RWPE2 (cell line): ENCODE results near the gene RFLNA.
"Not testable (repeated sequence)": the region's sequence is repeated elsewhere in the genome, so short reads cannot be mapped to it uniquely, and the experiment has no call there.

ENCODE experiments used
- ATAC-seq: fragments of 200-7000 bp; cut with Tn5 transposase; 3 replicates; pipeline ENCODE4 v1.9.1; 2021; ENCODE audit warnings: low read depth
- DNase-seq: peaks from one replicate; pipeline ENCODE4 v3.0.0-alpha.2; 2020; ENCODE audit warnings: low spot score
- H3K27ac ChIP-seq: fragments of 450-650 bp; 2 replicates; pipeline ENCODE4 v1.5.1; 2017; ENCODE audit warnings: mild to moderate bottlenecking; ENCODE audit not compliant: poor library complexity, severe bottlenecking
- H3K27me3 ChIP-seq: fragments of 250-450 bp; sonication (Bioruptor Pico); 2 replicates; pipeline ENCODE4 v1.5.1; 2021; ENCODE audit warnings: mild to moderate bottlenecking, moderate library complexity; ENCODE audit not compliant: insufficient read depth, poor library complexity, severe bottlenecking
- H3K36me3 ChIP-seq: fragments of 250-450 bp; sonication (Bioruptor Pico); 2 replicates; pipeline ENCODE4 v1.5.1; 2020; ENCODE audit warnings: low read depth, mild to moderate bottlenecking, moderate library complexity
- H3K4me1 ChIP-seq: fragments of 250-450 bp; sonication (Bioruptor Pico); 2 replicates; pipeline ENCODE4 v1.5.1; 2021; ENCODE audit warnings: mild to moderate bottlenecking, moderate library complexity; ENCODE audit not compliant: insufficient read depth, poor library complexity, severe bottlenecking
- H3K4me3 ChIP-seq: fragments of 250-450 bp; sonication (Bioruptor Pico); 2 replicates; pipeline ENCODE4 v1.5.1; 2021; ENCODE audit warnings: mild to moderate bottlenecking, moderate library complexity; ENCODE audit not compliant: severe bottlenecking
- H3K9me3 ChIP-seq: fragments of 250-450 bp; sonication (Bioruptor Pico); 2 replicates; pipeline ENCODE4 v1.5.1; 2021; ENCODE audit warnings: mild to moderate bottlenecking, moderate library complexity; ENCODE audit not compliant: severe bottlenecking
- TF ChIP-seq, protein P1 (sequence below): fragments of 450-650 bp; IDR thresholded peaks from one replicate; pipeline ENCODE4 v1.5.1; 2017; ENCODE audit warnings: mild to moderate bottlenecking, moderate library complexity; ENCODE audit not compliant: poor library complexity, severe bottlenecking

RFLNA gene

GRCh38 chr12:124298685-124299410, 4.0 kb downstream of the RFLNA start:
- peak; percentile 13 for DNase-seq
- no peak overlapping the region for H3K27ac ChIP-seq
- H3K36me3 ChIP-seq, result no peaks in the 10 kb centered on the region
- H3K4me3 ChIP-seq, result no peak overlapping the region
- H3K9me3 ChIP-seq, result no peaks in the 10 kb centered on the region
- TF ChIP-seq, protein P1, sequence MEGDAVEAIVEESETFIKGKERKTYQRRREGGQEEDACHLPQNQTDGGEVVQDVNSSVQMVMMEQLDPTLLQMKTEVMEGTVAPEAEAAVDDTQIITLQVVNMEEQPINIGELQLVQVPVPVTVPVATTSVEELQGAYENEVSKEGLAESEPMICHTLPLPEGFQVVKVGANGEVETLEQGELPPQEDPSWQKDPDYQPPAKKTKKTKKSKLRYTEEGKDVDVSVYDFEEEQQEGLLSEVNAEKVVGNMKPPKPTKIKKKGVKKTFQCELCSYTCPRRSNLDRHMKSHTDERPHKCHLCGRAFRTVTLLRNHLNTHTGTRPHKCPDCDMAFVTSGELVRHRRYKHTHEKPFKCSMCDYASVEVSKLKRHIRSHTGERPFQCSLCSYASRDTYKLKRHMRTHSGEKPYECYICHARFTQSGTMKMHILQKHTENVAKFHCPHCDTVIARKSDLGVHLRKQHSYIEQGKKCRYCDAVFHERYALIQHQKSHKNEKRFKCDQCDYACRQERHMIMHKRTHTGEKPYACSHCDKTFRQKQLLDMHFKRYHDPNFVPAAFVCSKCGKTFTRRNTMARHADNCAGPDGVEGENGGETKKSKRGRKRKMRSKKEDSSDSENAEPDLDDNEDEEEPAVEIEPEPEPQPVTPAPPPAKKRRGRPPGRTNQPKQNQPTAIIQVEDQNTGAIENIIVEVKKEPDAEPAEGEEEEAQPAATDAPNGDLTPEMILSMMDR, result no peak
- ATAC-seq, result no peak
- H3K27me3 ChIP-seq, result peaks cover 44% of the 10 kb centered on the region
- H3K4me1 ChIP-seq, result no peaks in the 10 kb centered on the region

DNA sequence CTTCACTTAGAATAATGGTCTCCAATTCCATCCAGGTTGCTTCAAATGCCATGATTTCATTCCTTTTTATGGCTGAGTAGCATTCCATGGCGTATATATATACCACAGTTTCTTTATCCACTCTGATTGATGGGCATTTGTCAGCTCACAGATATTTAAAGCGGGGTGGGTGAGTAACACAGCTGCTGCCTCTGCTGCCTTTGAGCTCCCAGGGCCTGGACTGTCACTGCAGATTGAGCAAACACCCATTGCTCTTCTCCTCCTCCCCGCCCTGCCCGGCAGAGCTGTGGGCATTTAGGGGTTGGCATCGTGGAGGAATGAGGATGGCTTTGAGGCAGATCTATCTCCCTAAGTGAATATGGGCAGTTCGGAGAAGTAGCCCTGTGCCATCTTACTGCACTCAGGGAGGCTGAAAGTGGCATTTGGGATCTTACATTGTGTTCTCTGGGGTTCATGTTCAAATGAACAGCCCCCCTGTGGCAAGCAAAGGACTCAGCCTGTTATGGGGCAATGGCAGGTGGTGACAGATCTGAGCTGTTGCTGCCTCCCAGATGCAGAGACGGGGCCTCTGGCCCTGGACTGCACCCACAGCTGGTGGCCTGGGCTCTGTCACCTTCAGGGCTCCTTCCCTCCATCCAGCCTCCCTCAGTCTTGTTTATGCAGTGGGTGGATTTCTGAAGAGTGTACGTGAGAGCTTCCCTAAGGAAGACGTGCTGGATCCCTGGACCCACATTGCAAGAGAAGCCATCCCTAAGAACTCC, 4.9 kb downstream of the RFLNA start:
- Histone ChIP-seq H3K36me3 (no peaks in the 10 kb centered on the region), H3K9me3 (no peaks in the 10 kb centered on the region), H3K27me3 (peaks cover 34% of the 10 kb centered on the region), H3K4me3 (no peak overlapping the region), H3K27ac (no peak overlapping the region), H3K4me1 (no peaks in the 10 kb centered on the region)
- DNase-seq (peak; percentile 29), ATAC-seq (no peak)
- TF ChIP-seq, protein P1, result no peak

DNA sequence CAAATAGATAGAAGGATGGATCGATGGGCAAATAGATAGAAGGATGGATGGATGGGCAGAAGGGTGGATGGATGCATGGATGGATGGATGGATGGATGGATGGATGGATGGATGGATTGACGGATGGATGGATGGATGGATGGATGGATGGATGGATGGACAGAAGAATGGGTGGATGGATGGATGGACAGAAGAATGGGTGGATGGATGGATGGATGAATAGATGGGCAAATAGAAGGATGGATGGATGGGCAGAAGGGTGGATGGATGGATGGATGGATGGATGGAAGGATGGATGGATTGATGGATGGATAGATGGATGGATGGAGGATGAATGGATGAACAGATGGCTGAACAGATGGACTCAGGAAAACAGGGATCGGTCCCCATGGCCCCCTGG, 5.8 kb downstream of the RFLNA start:
- H3K36me3 ChIP-seq, H3K4me3 ChIP-seq, ATAC-seq, H3K27ac ChIP-seq, H3K9me3 ChIP-seq, H3K4me1 ChIP-seq, DNase-seq: not testable (repeated sequence)
- H3K27me3 ChIP-seq, result peaks cover 29% of the 10 kb centered on the region

- Histone ChIP-seq H3K4me1 (no peaks in the 10 kb centered on the region), H3K9me3 (no peaks in the 10 kb centered on the region), H3K27me3 (peaks cover 24% of the 10 kb centered on the region), H3K27ac (no peak overlapping the region), H3K36me3 (no peaks in the 10 kb centered on the region), H3K4me3 (no peak overlapping the region)
- DNase-seq, result peak; percentile 25
- peak; percentile 8; the same call in 1 of the 3 replicates for ATAC-seq
- TF ChIP-seq, protein P1, result no peak
These were observed 6.3 kb downstream of the RFLNA start for GRCh38 chr12:124301084-124301654.

- DNase-seq (no peak), ATAC-seq (no peak)
- no peaks in the 10 kb centered on the region for H3K9me3 ChIP-seq
- no peak overlapping the region for H3K27ac ChIP-seq
- no peak overlapping the region for H3K4me3 ChIP-seq
- H3K27me3 ChIP-seq, result peaks cover 12% of the 10 kb centered on the region
- TF ChIP-seq, protein P1, result no peak
- no peaks in the 10 kb centered on the region for H3K36me3 ChIP-seq
- no peaks in the 10 kb centered on the region for H3K4me1 ChIP-seq
These were observed 7.4 kb downstream of the RFLNA start for GRCh38 chr12:124302241-124302806.
